ENCODE results near the gene UBA5. TPM values are rescaled to one million over a fixed set of nuclear protein-coding genes. Genes with fewer than 3 reads are reported as not detected.
A peak's percentile ranks its signal among the peaks of the same experiment; 100 is the strongest.

UBA5 gene
- total and polyA plus RNA-seq, 2 of the 13 experiments (the other 11 are each of a cell fraction or from before 2014, with no cell fraction given) = 30.2 to 46.8 TPM

DNA sequence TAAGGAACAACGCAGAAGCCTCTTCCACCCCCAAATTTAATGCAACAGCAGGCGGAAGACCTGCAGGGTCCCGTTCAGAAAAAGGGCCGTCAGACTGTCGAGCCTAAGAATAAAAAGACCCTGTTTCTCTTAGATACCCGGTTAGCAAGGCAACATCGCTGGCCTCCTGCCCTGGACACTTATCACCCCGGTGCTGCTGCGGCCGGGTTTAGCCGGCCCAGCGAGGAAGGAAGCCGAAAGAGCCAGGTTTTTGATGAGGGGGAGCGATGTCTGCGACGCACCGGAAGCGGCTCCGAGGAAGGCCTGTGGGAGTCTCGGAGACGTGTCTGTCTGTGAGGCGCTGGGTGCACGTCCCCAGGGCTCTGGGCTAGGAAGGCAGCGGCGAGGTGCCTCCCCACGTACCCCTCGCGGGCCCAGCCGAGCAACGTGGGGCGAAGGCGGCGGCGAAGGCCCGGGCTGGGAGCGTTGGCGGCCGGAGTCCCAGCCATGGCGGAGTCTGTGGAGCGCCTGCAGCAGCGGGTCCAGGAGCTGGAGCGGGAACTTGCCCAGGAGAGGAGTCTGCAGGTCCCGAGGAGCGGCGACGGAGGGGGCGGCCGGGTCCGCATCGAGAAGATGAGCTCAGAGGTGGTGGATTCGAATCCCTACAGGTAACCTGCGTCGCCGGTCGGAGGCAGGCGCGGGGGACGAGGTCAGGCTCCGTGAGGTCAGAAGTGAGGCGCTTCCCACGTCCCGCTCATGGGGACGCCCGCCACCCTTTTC is at the start of gene UBA5 (continued):
- TF ChIP-seq, protein P1, sequence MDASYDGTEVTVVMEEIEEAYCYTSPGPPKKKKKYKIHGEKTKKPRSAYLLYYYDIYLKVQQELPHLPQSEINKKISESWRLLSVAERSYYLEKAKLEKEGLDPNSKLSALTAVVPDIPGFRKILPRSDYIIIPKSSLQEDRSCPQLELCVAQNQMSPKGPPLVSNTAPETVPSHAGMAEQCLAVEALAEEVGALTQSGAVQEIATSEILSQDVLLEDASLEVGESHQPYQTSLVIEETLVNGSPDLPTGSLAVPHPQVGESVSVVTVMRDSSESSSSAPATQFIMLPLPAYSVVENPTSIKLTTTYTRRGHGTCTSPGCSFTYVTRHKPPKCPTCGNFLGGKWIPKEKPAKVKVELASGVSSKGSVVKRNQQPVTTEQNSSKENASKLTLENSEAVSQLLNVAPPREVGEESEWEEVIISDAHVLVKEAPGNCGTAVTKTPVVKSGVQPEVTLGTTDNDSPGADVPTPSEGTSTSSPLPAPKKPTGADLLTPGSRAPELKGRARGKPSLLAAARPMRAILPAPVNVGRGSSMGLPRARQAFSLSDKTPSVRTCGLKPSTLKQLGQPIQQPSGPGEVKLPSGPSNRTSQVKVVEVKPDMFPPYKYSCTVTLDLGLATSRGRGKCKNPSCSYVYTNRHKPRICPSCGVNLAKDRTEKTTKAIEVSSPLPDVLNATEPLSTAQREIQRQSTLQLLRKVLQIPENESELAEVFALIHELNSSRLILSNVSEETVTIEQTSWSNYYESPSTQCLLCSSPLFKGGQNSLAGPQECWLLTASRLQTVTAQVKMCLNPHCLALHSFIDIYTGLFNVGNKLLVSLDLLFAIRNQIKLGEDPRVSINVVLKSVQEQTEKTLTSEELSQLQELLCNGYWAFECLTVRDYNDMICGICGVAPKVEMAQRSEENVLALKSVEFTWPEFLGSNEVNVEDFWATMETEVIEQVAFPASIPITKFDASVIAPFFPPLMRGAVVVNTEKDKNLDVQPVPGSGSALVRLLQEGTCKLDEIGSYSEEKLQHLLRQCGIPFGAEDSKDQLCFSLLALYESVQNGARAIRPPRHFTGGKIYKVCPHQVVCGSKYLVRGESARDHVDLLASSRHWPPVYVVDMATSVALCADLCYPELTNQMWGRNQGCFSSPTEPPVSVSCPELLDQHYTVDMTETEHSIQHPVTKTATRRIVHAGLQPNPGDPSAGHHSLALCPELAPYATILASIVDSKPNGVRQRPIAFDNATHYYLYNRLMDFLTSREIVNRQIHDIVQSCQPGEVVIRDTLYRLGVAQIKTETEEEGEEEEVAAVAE (CRISPR knock-in tag; IDR thresholded peaks at IDR 0.05; ENCODE audit: borderline replicate concordance) = peak; percentile 67; the same call in 1 of the 2 replicates
- TF ChIP-seq MEF2D (CRISPR knock-in tag; IDR thresholded peaks at IDR 0.05) (0 out of 2 replicates have a peak, but pooled peaks have one; percentile 12), MED8 (CRISPR knock-in tag; IDR thresholded peaks at IDR 0.05; ENCODE audit: insufficient replicate concordance) (peak; percentile 83), RBM39 (IDR thresholded peaks at IDR 0.05; ENCODE audit: low read depth, low read length, poor library complexity, severe bottlenecking) (peak; percentile 24), KDM2A (CRISPR knock-in tag; IDR thresholded peaks at IDR 0.05; ENCODE audit: borderline replicate concordance, low read depth) (peak; percentile 77; the same call in 1 of the 2 replicates), ZNF558 (CRISPR knock-in tag; IDR thresholded peaks at IDR 0.05; ENCODE audit: borderline replicate concordance) (peak; percentile 81; the same call in 1 of the 2 replicates), ZNF24 (IDR thresholded peaks at IDR 0.05) (0 out of 2 replicates have a peak, but pooled peaks have one; percentile 52), ZKSCAN5 (CRISPR knock-in tag; IDR thresholded peaks at IDR 0.05) (no peak), HCFC1 (IDR thresholded peaks at IDR 0.05; ENCODE audit: low read depth, low read length) (no peak), ZNF75D (CRISPR knock-in tag; IDR thresholded peaks at IDR 0.05; ENCODE audit: borderline replicate concordance) (0 out of 2 replicates have a peak, but pooled peaks have one; percentile 74), EHMT2 (IDR thresholded peaks at IDR 0.05; ENCODE audit: borderline replicate concordance, low read depth, low read length) (no peak), ZNF792 (CRISPR knock-in tag; IDR thresholded peaks at IDR 0.05) (0 out of 2 replicates have a peak, but pooled peaks have one; percentile 11), EEA1 (CRISPR knock-in tag; IDR thresholded peaks at IDR 0.05; ENCODE audit: borderline replicate concordance) (peak; percentile 77; the same call in 1 of the 2 replicates)
- TF ChIP-seq, protein P2, sequence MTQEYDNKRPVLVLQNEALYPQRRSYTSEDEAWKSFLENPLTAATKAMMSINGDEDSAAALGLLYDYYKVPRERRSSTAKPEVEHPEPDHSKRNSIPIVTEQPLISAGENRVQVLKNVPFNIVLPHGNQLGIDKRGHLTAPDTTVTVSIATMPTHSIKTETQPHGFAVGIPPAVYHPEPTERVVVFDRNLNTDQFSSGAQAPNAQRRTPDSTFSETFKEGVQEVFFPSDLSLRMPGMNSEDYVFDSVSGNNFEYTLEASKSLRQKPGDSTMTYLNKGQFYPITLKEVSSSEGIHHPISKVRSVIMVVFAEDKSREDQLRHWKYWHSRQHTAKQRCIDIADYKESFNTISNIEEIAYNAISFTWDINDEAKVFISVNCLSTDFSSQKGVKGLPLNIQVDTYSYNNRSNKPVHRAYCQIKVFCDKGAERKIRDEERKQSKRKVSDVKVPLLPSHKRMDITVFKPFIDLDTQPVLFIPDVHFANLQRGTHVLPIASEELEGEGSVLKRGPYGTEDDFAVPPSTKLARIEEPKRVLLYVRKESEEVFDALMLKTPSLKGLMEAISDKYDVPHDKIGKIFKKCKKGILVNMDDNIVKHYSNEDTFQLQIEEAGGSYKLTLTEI (CRISPR knock-in tag; conservative IDR thresholded peaks at IDR 0.05) = no peak
- TF ChIP-seq, protein P3, sequence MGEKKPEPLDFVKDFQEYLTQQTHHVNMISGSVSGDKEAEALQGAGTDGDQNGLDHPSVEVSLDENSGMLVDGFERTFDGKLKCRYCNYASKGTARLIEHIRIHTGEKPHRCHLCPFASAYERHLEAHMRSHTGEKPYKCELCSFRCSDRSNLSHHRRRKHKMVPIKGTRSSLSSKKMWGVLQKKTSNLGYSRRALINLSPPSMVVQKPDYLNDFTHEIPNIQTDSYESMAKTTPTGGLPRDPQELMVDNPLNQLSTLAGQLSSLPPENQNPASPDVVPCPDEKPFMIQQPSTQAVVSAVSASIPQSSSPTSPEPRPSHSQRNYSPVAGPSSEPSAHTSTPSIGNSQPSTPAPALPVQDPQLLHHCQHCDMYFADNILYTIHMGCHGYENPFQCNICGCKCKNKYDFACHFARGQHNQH (CRISPR knock-in tag; IDR thresholded peaks at IDR 0.05) = peak; percentile 61; the same call in 1 of the 2 replicates
- TF ChIP-seq, protein P4, sequence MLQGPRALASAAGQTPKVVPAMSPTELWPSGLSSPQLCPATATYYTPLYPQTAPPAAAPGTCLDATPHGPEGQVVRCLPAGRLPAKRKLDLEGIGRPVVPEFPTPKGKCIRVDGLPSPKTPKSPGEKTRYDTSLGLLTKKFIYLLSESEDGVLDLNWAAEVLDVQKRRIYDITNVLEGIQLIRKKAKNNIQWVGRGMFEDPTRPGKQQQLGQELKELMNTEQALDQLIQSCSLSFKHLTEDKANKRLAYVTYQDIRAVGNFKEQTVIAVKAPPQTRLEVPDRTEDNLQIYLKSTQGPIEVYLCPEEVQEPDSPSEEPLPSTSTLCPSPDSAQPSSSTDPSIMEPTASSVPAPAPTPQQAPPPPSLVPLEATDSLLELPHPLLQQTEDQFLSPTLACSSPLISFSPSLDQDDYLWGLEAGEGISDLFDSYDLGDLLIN (CRISPR knock-in tag; IDR thresholded peaks at IDR 0.05; ENCODE audit: borderline replicate concordance) = no peak
- TF ChIP-seq, protein P5, sequence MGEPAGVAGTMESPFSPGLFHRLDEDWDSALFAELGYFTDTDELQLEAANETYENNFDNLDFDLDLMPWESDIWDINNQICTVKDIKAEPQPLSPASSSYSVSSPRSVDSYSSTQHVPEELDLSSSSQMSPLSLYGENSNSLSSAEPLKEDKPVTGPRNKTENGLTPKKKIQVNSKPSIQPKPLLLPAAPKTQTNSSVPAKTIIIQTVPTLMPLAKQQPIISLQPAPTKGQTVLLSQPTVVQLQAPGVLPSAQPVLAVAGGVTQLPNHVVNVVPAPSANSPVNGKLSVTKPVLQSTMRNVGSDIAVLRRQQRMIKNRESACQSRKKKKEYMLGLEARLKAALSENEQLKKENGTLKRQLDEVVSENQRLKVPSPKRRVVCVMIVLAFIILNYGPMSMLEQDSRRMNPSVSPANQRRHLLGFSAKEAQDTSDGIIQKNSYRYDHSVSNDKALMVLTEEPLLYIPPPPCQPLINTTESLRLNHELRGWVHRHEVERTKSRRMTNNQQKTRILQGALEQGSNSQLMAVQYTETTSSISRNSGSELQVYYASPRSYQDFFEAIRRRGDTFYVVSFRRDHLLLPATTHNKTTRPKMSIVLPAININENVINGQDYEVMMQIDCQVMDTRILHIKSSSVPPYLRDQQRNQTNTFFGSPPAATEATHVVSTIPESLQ (CRISPR knock-in tag; conservative IDR thresholded peaks at IDR 0.05) = 0 out of 2 replicates have a peak, but pooled peaks have one; percentile 27

All from HepG2 (cell line).